HFFc6 (cell line): ENCODE results near the gene PARVG. TPM values are rescaled to one million over a fixed set of nuclear protein-coding genes. Genes with fewer than 3 reads are reported as not detected.

ENCODE experiments used
- DNase-seq: peaks from one replicate; pipeline ENCODE4 v3.0.0-alpha.2; 2018
- H3K27ac Mint-ChIP-seq: 2 replicates; pipeline ENCODE4 v1.8.0; 2020; ENCODE audit warnings: mild to moderate bottlenecking, mixed read lengths
- H3K27me3 Mint-ChIP-seq: 2 replicates; pipeline ENCODE4 v1.8.0; 2021; ENCODE audit warnings: mild to moderate bottlenecking, moderate library complexity, mixed read lengths; ENCODE audit not compliant: insufficient read depth
- H3K36me3 Mint-ChIP-seq: 2 replicates; pipeline ENCODE4 v1.8.0; 2021; ENCODE audit warnings: low read depth, mixed read lengths
- H3K4me1 Mint-ChIP-seq: 2 replicates; pipeline ENCODE4 v1.8.0; 2020; ENCODE audit warnings: low read depth, mixed read lengths
- H3K4me3 Mint-ChIP-seq: 2 replicates; pipeline ENCODE4 v1.8.0; 2020; ENCODE audit warnings: mild to moderate bottlenecking, moderate library complexity, mixed read lengths
- H3K9me3 Mint-ChIP-seq: 2 replicates; pipeline ENCODE4 v1.8.0; 2020; ENCODE audit warnings: mild to moderate bottlenecking, mixed read lengths
- total RNA-seq, 6 experiments: library from RNA; stranded (reverse); fragmentation: NEBNext Ultra II Directional; extraction: Animal tissue kit (Norgen Biotek cat#: 25700); gene quantifications; 2 replicates in 1 of 6; 3 replicates in 5 of 6; pipeline ENCODE4 v1.2.3, GENCODE V29; 2021
- TF ChIP-seq, protein P1 (sequence below): fragments of 200-600 bp; sonication (generic); IDR thresholded peaks from 2 replicates; pipeline ENCODE4 v1.5.0; 2021; ENCODE audit warnings: antibody characterized with exemption, mild to moderate bottlenecking

The PARVG gene
- total RNA-seq, 6 experiments from 2014 or later, result not detected

- no peak overlapping the region for H3K4me3 Mint-ChIP-seq
- no peaks in the 10 kb centered on the region for H3K9me3 Mint-ChIP-seq
- H3K36me3 Mint-ChIP-seq, result no peaks in the 10 kb centered on the region
- no peaks in the 10 kb centered on the region for H3K4me1 Mint-ChIP-seq
- no peak overlapping the region for H3K27ac Mint-ChIP-seq
- peaks cover 16% of the 10 kb centered on the region for H3K27me3 Mint-ChIP-seq
- DNase-seq, result no peak
- TF ChIP-seq, protein P1, sequence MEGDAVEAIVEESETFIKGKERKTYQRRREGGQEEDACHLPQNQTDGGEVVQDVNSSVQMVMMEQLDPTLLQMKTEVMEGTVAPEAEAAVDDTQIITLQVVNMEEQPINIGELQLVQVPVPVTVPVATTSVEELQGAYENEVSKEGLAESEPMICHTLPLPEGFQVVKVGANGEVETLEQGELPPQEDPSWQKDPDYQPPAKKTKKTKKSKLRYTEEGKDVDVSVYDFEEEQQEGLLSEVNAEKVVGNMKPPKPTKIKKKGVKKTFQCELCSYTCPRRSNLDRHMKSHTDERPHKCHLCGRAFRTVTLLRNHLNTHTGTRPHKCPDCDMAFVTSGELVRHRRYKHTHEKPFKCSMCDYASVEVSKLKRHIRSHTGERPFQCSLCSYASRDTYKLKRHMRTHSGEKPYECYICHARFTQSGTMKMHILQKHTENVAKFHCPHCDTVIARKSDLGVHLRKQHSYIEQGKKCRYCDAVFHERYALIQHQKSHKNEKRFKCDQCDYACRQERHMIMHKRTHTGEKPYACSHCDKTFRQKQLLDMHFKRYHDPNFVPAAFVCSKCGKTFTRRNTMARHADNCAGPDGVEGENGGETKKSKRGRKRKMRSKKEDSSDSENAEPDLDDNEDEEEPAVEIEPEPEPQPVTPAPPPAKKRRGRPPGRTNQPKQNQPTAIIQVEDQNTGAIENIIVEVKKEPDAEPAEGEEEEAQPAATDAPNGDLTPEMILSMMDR, result no peak
Measured at GRCh38 chr22:44188316-44188715, 7.6 kb downstream of the PARVG start.

GRCh38 chr22:44188986-44189630 lies 8.4 kb downstream of the PARVG start:
- TF ChIP-seq, protein P1, result no peak
- H3K36me3 Mint-ChIP-seq, result no peaks in the 10 kb centered on the region
- no peak overlapping the region for H3K4me3 Mint-ChIP-seq
- H3K27me3 Mint-ChIP-seq, result peaks cover 17% of the 10 kb centered on the region
- H3K27ac Mint-ChIP-seq, result no peak overlapping the region
- H3K4me1 Mint-ChIP-seq, result no peaks in the 10 kb centered on the region
- no peak for DNase-seq
- H3K9me3 Mint-ChIP-seq, result no peaks in the 10 kb centered on the region

- no peak overlapping the region for H3K27ac Mint-ChIP-seq
- peaks cover 22% of the 10 kb centered on the region for H3K27me3 Mint-ChIP-seq
- TF ChIP-seq, protein P1, result no peak
- no peak overlapping the region for H3K4me3 Mint-ChIP-seq
- no peaks in the 10 kb centered on the region for H3K9me3 Mint-ChIP-seq
- H3K4me1 Mint-ChIP-seq, result no peaks in the 10 kb centered on the region
- DNase-seq, result no peak
- H3K36me3 Mint-ChIP-seq, result no peaks in the 10 kb centered on the region
Measured at GRCh38 chr22:44190381-44190976, 9.8 kb downstream of the PARVG start.

GRCh38 chr22:44191036-44191454 lies 10.3 kb downstream of the PARVG start:
- TF ChIP-seq, protein P1, result no peak
- no peak for DNase-seq
- Mint-ChIP-seq H3K4me1 (no peaks in the 10 kb centered on the region), H3K36me3 (no peaks in the 10 kb centered on the region), H3K27ac (no peak overlapping the region), H3K9me3 (no peaks in the 10 kb centered on the region), H3K4me3 (no peak overlapping the region), H3K27me3 (peaks cover 21% of the 10 kb centered on the region)

GRCh38 chr22:44192098-44192815 lies 11.5 kb downstream of the PARVG start:
- H3K27me3 Mint-ChIP-seq, result peaks cover 21% of the 10 kb centered on the region
- H3K9me3 Mint-ChIP-seq, result no peaks in the 10 kb centered on the region
- no peak overlapping the region for H3K4me3 Mint-ChIP-seq
- H3K4me1 Mint-ChIP-seq, result no peaks in the 10 kb centered on the region
- H3K36me3 Mint-ChIP-seq, result no peaks in the 10 kb centered on the region
- TF ChIP-seq, protein P1, result no peak
- H3K27ac Mint-ChIP-seq, result no peak overlapping the region
- no peak for DNase-seq
